Duodenal mucosa (tissue), 2 donors: ENCODE measurements around the gene DLG5.

Experiments used
- H3K27ac ChIP-seq: one replicate; pipeline ENCODE4 v1.7.0; 2013; ENCODE audit warnings: low read depth, low read length
- H3K27me3 ChIP-seq, 2 donors: one replicate each; pipeline ENCODE4 v1.7.0; 2013; ENCODE audit warnings: low read length in 2 of 2, control low read depth in 1 of 2; ENCODE audit not compliant: insufficient read depth in 2 of 2, control insufficient read depth in 1 of 2
- H3K36me3 ChIP-seq, 2 donors: one replicate each; pipeline ENCODE4 v1.7.0; 2013; ENCODE audit warnings: low read length in 2 of 2, control low read depth in 1 of 2; ENCODE audit not compliant: insufficient read depth in 2 of 2, control insufficient read depth in 1 of 2
- H3K4me1 ChIP-seq, 2 donors: one replicate each; pipeline ENCODE4 v1.7.0; 2013; ENCODE audit warnings: low read length in 2 of 2, control low read depth in 1 of 2; ENCODE audit not compliant: insufficient read depth in 2 of 2, control insufficient read depth in 1 of 2
- H3K4me3 ChIP-seq, 2 donors: one replicate each; pipeline ENCODE4 v1.7.0; 2013; ENCODE audit warnings: low read length in 2 of 2, low read depth in 1 of 2
- H3K9ac ChIP-seq, 2 donors: one replicate each; pipeline ENCODE4 v1.7.0; 2013; ENCODE audit warnings: low read length in 2 of 2, low read depth in 1 of 2
- H3K9me3 ChIP-seq, 2 donors: one replicate each; pipeline ENCODE4 v1.7.0; 2013; ENCODE audit warnings: low read length in 2 of 2, control low read depth in 1 of 2; ENCODE audit not compliant: control insufficient read depth in 1 of 2

The DLG5 gene

DNA sequence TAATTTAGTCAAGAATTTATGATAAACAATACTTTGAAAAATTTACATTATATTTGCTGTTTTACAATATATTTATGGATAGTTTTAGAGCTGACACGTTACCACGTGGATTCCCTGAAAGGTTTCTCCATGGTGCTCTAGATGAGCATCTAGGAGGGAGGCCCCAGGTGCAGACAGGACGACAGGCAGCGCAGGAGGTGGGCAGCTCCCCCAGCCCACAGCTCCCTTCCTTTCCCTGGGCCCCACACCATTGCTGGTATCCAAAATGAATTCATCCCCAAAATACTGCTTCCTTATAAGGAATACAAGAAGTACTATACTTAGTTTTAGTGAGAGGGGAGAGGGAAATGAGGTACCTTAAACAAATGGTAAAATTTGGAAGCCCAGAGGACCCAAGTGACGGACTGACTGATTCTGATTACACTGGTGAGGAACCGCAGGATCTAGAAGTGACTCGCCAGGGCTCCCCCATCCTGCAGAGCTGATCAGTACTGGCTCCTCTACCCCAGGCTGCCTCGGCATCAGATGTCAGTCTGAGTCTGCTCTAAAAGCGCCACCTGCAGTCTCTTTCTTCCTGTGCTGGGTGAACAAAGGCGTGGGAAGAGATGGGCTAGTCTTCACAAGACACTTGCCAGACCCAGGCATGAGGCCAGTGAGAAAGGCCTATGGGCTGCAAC, 89.2 kb downstream of the DLG5 start:
- no peak overlapping the region for H3K9ac ChIP-seq
- H3K4me3 ChIP-seq = no peak overlapping the region
- H3K9me3 ChIP-seq = no peaks in the 10 kb centered on the region
- H3K36me3 ChIP-seq = peaks cover 31 to 53% of the 10 kb centered on the region in 2 donors
- peaks cover 0 to 7% of the 10 kb centered on the region in 2 donors for H3K4me1 ChIP-seq
- H3K27me3 ChIP-seq = no peaks in the 10 kb centered on the region
- no peak overlapping the region for H3K27ac ChIP-seq

DNA sequence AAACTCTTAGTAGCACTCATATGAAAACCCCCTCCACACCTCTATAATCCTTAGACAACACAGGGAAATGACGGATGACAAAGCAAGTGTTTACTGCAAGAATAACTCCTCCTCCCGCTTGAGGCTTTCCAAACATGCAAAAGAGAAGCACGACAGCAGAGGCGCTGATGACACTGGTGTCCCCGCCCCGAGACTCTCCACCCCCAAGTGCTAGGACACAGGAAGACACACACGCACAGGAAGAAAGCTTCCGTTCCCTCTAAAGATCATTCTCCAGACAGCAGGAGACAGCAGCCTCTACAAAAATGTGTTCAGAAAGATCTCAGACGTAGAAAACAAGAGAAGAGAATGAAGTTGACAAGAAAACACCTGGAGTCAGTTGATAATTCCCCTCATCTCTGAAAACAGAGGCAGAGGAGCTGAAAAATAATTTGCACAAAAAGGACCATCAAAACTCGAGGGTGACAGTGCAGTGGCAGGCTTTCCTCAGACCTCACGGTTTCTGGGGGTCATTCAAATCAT, 90.2 kb downstream of the DLG5 start:
- Histone ChIP-seq H3K27ac (no peak overlapping the region), H3K9ac (peak overlapping the region in 1 of 2 donors; percentile 20), H3K36me3 (peaks cover 30 to 54% of the 10 kb centered on the region in 2 donors)

GRCh38 chr10:77835669-77836086, 90.9 kb downstream of the DLG5 start:
- H3K9me3 ChIP-seq = no peaks in the 10 kb centered on the region
- no peak overlapping the region for H3K9ac ChIP-seq
- H3K4me1 ChIP-seq = peaks cover 0 to 7% of the 10 kb centered on the region in 2 donors
- peaks cover 24 to 50% of the 10 kb centered on the region in 2 donors for H3K36me3 ChIP-seq
- no peaks in the 10 kb centered on the region for H3K27me3 ChIP-seq
- H3K4me3 ChIP-seq = no peak overlapping the region
- no peak overlapping the region for H3K27ac ChIP-seq

More for the DNA sequence above, 90.2 kb downstream of the DLG5 start:
- Histone ChIP-seq H3K4me3 (no peak overlapping the region), H3K27me3 (no peaks in the 10 kb centered on the region), H3K9me3 (no peaks in the 10 kb centered on the region), H3K4me1 (peaks cover 0 to 7% of the 10 kb centered on the region in 2 donors)

DNA sequence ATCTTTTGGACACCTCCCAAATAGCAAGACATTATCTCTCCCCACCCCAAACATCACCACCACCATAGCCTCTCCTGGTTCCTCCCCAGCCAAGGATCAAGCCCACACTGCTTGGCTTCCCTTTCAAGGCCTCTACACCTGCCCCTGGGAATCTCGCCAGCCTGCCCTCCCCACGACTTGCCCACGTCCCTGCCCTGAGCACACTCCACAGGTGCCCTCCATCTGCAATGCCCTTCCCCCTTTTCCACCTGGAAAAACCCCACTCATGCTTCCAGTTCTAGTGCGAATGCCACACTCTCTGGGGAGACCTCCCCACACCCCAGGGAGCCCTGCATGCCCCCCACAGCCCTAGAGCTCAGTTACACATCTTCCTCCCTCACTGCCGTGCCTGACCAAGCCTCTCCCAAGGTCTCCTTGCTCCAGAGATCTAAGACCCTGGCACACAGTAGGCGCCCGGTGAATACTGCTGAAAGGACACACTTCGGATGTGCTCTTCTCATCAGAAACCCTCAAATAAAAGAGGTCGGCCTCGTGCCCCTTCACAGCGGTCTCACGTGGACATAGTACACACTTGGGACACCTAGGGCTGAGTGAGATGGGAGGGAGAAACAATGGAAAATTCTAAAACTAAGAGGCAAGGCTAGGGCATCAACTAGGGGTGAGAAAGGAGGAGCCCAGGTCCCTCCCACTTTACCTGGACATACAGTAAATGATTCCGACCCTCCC, 91.4 kb downstream of the DLG5 start:
- peaks cover 0 to 7% of the 10 kb centered on the region in 2 donors for H3K4me1 ChIP-seq
- H3K36me3 ChIP-seq = peaks cover 28 to 54% of the 10 kb centered on the region in 2 donors
- no peak overlapping the region for H3K9ac ChIP-seq
- H3K27ac ChIP-seq = no peak overlapping the region
- H3K27me3 ChIP-seq = no peaks in the 10 kb centered on the region
- H3K9me3 ChIP-seq = no peaks in the 10 kb centered on the region
- no peak overlapping the region for H3K4me3 ChIP-seq

- Histone ChIP-seq H3K9ac (no peak overlapping the region), H3K27me3 (no peaks in the 10 kb centered on the region), H3K36me3 (peaks cover 32 to 60% of the 10 kb centered on the region in 2 donors), H3K4me1 (peaks cover 0 to 7% of the 10 kb centered on the region in 2 donors), H3K4me3 (no peak overlapping the region), H3K27ac (no peak overlapping the region), H3K9me3 (no peaks in the 10 kb centered on the region)
Measured at GRCh38 chr10:77834540-77834939, 92.0 kb downstream of the DLG5 start.

GRCh38 chr10:77833792-77834191, 92.8 kb downstream of the DLG5 start:
- H3K4me1 ChIP-seq = peaks cover 0 to 7% of the 10 kb centered on the region in 2 donors
- no peaks in the 10 kb centered on the region for H3K9me3 ChIP-seq
- no peak overlapping the region for H3K27ac ChIP-seq
- H3K36me3 ChIP-seq = peaks cover 32 to 65% of the 10 kb centered on the region in 2 donors
- H3K27me3 ChIP-seq = no peaks in the 10 kb centered on the region
- H3K4me3 ChIP-seq = no peak overlapping the region
- no peak overlapping the region for H3K9ac ChIP-seq

- Histone ChIP-seq H3K27ac (no peak overlapping the region), H3K36me3 (peaks cover 32 to 67% of the 10 kb centered on the region in 2 donors), H3K27me3 (no peaks in the 10 kb centered on the region), H3K4me3 (no peak overlapping the region), H3K9ac (no peak overlapping the region), H3K9me3 (no peaks in the 10 kb centered on the region), H3K4me1 (peaks cover 0 to 7% of the 10 kb centered on the region in 2 donors)
Measured at GRCh38 chr10:77833225-77833624, 93.3 kb downstream of the DLG5 start.

DNA sequence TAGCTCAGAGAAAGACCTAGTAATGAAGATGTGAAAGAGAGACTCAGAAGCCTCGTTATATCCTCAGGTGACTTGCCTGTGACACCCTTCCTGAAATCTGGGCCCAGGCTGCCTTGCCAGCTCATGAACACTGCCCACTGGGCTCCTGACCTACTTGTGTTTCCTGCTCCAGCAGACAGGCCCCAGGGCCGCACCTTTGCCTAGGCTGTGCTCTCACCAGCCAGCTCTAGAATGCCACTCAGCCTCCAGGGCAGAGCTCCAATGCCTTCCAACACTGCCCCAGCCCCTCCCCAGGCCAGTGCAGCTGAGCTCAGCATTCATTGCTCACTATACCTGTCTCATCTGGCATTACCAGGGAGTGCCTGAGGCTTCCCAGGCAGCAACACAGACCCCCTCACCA, 94.3 kb downstream of the DLG5 start:
- no peaks in the 10 kb centered on the region for H3K27me3 ChIP-seq
- no peak overlapping the region for H3K9ac ChIP-seq
- no peak overlapping the region for H3K4me3 ChIP-seq
- peaks cover 36 to 67% of the 10 kb centered on the region in 2 donors for H3K36me3 ChIP-seq
- H3K9me3 ChIP-seq = no peaks in the 10 kb centered on the region
- H3K27ac ChIP-seq = no peak overlapping the region
- peaks cover 0 to 7% of the 10 kb centered on the region in 2 donors for H3K4me1 ChIP-seq

DNA sequence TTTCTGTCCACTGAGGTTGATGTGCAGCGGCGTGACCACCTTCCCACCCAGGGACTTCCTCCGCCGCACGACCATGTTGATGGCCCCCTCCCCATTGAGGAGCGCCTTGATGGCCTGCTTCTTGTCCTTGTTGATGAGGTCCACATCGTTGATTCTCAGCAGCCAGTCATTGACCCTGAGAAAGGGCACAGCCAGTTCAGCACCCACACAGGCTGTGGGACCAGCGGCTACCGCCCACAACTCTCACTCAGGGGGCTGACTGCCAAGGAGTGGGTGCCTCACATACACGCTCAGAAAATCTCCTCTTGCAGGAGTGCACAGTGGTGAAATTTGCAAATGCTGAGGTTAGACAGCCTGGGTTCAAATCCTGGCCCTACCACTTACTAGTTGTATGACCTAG, 97.2 kb downstream of the DLG5 start:
- no peaks in the 10 kb centered on the region for H3K27me3 ChIP-seq
- no peak overlapping the region for H3K27ac ChIP-seq
- H3K4me1 ChIP-seq = peaks cover 0 to 3% of the 10 kb centered on the region in 2 donors
- no peaks in the 10 kb centered on the region for H3K9me3 ChIP-seq
- H3K36me3 ChIP-seq = peaks cover 31 to 58% of the 10 kb centered on the region in 2 donors
- no peak overlapping the region for H3K4me3 ChIP-seq
- no peak overlapping the region for H3K9ac ChIP-seq

- H3K27ac ChIP-seq = no peak overlapping the region
- no peaks in the 10 kb centered on the region for H3K9me3 ChIP-seq
- peaks cover 0 to 3% of the 10 kb centered on the region in 2 donors for H3K4me1 ChIP-seq
- H3K36me3 ChIP-seq = peaks cover 24 to 56% of the 10 kb centered on the region in 2 donors
- no peaks in the 10 kb centered on the region for H3K27me3 ChIP-seq
- no peak overlapping the region for H3K9ac ChIP-seq
- H3K4me3 ChIP-seq = no peak overlapping the region
Measured at GRCh38 chr10:77828377-77828776, 98.2 kb downstream of the DLG5 start.
